GM19238 (cell line): ENCODE measurements around the gene SUDS3.

Experiments
- DNase-seq: peaks from one replicate; pipeline ENCODE4 v3.0.0; 2011; ENCODE audit warnings: low spot score; ENCODE audit not compliant: insufficient read length

SUDS3 gene

DNA sequence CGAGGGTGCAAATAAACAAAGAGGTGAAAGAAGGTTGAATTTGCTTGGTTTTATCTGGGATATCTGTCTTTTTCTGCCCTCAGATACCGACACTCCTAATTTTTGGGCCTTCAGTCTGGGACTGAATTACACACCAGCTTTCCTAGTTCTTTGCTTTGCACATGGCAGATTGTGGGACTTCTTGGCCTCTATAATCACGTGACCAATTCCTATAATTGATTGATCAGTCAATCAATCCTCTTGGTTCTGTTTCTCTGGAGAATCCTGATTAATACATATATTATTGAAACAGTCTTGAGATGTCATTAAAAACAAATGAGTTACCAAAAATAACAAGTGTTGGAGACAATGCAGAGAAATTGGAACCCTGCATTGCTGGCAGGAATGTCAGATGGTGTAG lies 62.7 kb downstream of the SUDS3 start:
- no peak for DNase-seq

- no peak for DNase-seq
Observed at GRCh38 chr12:118446247-118446646, 69.9 kb downstream of the SUDS3 start.

- DNase-seq: no peak
Observed at GRCh38 chr12:118447181-118447580, 70.8 kb downstream of the SUDS3 start.

DNA sequence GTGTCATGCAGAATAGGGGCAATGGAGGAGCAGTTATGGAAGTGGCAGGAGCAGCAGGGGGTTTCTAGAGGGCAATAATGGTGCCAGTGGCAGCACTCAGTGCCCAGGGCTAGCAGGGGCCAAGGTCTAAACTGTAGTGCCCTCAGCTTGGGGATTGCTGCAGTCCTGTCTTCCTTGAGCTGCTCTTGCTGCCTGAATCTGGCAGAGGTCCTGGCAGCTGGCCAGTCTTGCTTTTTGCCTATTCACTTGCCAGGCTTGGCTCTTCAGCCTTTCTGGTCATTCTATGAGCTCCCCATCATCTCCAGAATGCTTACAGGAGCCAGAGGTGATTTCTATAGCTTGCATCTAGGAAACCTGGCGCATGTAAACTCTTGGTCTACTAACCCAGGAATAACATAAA lies 72.0 kb downstream of the SUDS3 start:
- no peak for DNase-seq

DNA sequence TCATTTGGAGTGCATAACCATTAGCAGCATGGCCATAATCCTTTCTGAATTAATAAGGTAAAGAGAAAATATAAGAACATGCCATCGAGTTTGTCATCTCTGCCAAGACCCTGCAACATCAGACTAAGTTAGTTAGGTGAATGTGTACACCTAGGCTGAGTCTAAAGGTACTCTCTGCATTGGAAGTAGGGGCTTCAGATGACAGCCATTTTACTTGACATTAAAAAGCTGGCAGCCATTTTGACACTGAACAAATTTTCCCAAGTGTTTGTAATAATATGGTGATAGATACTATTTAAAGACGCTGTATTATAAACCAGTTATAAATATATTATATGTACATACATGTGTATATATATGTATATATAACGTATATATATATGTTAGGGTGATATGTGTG lies 79.0 kb downstream of the SUDS3 start:
- DNase-seq: no peak

GRCh38 chr12:118456741-118457140 lies 80.4 kb downstream of the SUDS3 start:
- DNase-seq: no peak

GRCh38 chr12:118459110-118459509 lies 82.8 kb downstream of the SUDS3 start:
- no peak for DNase-seq

GRCh38 chr12:118463677-118464076 lies 87.3 kb downstream of the SUDS3 start:
- no peak for DNase-seq

- no peak for DNase-seq
Observed at GRCh38 chr12:118465706-118466105, 89.4 kb downstream of the SUDS3 start.
